ENCODE results near the gene CYB5R2. TPM values are rescaled to one million over a fixed set of nuclear protein-coding genes. Genes with fewer than 3 reads are reported as not detected.

Gene CYB5R2
- total RNA-seq, 3 donors from 2014 or later (not counting 1 experiment from before 2014, with no cell fraction given): 0.31 to 1.2 (median 0.55) TPM

DNA sequence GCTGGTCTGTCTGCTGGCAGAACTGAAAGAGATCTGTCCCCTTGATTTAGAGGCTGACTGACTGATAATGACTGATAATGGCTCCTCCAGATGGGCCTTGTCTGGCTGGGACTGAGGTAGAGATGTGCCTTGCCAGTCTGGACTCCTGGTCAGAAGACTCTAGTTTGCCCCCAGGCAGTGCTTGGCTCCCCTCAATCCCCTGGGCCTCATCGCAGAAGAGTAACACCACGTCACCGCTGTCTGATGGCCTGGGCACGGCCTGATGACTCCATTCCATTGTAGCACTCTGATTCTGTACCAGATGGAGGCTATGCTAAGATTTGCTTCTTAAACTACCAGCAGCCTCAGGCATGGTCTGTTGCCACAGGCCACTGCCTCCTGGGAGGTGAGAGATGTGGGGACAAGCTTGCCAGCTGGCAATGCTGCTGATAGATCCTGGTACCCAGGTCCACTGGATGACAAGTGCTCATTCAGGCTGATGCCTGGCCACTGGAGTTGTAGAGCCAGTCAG lies 19.1 kb downstream of the CYB5R2 start:
- WGBS (ENCODE audit: insufficient coverage): 95% methylated on average over 4 of the region's 4 CpGs
- ATAC-seq: no peak

DNA sequence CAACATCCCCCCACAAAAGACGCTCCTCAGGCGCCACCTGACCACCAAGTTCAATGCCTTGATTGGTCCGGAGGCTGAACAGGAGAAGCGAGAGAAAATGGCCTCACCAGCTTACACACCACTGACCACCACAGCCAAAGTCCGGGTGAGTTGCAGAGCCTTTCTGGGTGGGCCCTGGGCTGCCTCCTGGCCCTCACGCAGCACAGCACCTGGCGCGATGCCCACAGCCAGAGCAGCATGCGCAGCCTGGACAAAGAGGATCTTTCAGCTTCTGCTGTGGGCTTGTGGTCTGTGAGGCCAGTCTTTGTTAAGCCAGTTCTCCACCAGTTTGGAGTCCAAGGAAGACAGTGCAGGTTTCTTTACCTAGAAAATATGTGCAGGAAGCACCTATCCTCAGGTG lies 21.6 kb downstream of the CYB5R2 start:
- TF ChIP-seq, protein P1, sequence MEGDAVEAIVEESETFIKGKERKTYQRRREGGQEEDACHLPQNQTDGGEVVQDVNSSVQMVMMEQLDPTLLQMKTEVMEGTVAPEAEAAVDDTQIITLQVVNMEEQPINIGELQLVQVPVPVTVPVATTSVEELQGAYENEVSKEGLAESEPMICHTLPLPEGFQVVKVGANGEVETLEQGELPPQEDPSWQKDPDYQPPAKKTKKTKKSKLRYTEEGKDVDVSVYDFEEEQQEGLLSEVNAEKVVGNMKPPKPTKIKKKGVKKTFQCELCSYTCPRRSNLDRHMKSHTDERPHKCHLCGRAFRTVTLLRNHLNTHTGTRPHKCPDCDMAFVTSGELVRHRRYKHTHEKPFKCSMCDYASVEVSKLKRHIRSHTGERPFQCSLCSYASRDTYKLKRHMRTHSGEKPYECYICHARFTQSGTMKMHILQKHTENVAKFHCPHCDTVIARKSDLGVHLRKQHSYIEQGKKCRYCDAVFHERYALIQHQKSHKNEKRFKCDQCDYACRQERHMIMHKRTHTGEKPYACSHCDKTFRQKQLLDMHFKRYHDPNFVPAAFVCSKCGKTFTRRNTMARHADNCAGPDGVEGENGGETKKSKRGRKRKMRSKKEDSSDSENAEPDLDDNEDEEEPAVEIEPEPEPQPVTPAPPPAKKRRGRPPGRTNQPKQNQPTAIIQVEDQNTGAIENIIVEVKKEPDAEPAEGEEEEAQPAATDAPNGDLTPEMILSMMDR (IDR thresholded peaks at IDR 0.05): no peak
- Histone ChIP-seq H3K27me3 (ENCODE audit: control insufficient read depth, insufficient read depth, low read length) (no peaks in the 10 kb centered on the region), H3K4me1 (ENCODE audit: control insufficient read depth, insufficient read depth, low read length) (no peaks in the 10 kb centered on the region), H3K9me3 (ENCODE audit: control insufficient read depth, insufficient read depth, low read length) (no peaks in the 10 kb centered on the region), H3K36me3 (ENCODE audit: control insufficient read depth, insufficient read depth, low read length) (peaks cover 21% of the 10 kb centered on the region), H3K4me3 (ENCODE audit: low read length) (no peak overlapping the region), H3K27ac (ENCODE audit: low read length) (no peak overlapping the region)
- H3K9me3 Mint-ChIP-seq: no peaks in the 10 kb centered on the region
- no peaks in the 10 kb centered on the region for H3K36me3 Mint-ChIP-seq
- intact Hi-C loops (cut with micrococcal nuclease): no loop called here
- H3K27me3 Mint-ChIP-seq (ENCODE audit: low read depth in 2 of 2): no peaks in the 10 kb centered on the region
- DNase-seq (no peak), ATAC-seq (no peak)
- no peaks in the 10 kb centered on the region for H3K4me1 Mint-ChIP-seq
- no peak overlapping the region for H3K4me3 Mint-ChIP-seq
- 95% methylated on average over 9 of the region's 9 CpGs for WGBS (ENCODE audit: insufficient coverage)
- H3K27ac Mint-ChIP-seq: no peak overlapping the region

More for the DNA sequence above, 19.1 kb downstream of the CYB5R2 start:
- Mint-ChIP-seq H3K4me1 (no peaks in the 10 kb centered on the region), H3K36me3 (no peaks in the 10 kb centered on the region), H3K4me3 (no peak overlapping the region), H3K27ac (no peak overlapping the region), H3K9me3 (no peaks in the 10 kb centered on the region), H3K27me3 (ENCODE audit: low read depth in 2 of 2) (no peaks in the 10 kb centered on the region)
- H3K27me3 ChIP-seq (ENCODE audit: control insufficient read depth, insufficient read depth, low read length): no peaks in the 10 kb centered on the region
- H3K36me3 ChIP-seq (ENCODE audit: control insufficient read depth, insufficient read depth, low read length): peaks cover 21% of the 10 kb centered on the region
- TF ChIP-seq, protein P1 (IDR thresholded peaks at IDR 0.05): no peak
- intact Hi-C loops (cut with micrococcal nuclease): no loop called here
- no peaks in the 10 kb centered on the region for H3K9me3 ChIP-seq (ENCODE audit: control insufficient read depth, insufficient read depth, low read length)
- DNase-seq: no peak
- no peak overlapping the region for H3K27ac ChIP-seq (ENCODE audit: low read length)
- H3K4me3 ChIP-seq (ENCODE audit: low read length): no peak overlapping the region
- H3K4me1 ChIP-seq (ENCODE audit: control insufficient read depth, insufficient read depth, low read length): no peaks in the 10 kb centered on the region

DNA sequence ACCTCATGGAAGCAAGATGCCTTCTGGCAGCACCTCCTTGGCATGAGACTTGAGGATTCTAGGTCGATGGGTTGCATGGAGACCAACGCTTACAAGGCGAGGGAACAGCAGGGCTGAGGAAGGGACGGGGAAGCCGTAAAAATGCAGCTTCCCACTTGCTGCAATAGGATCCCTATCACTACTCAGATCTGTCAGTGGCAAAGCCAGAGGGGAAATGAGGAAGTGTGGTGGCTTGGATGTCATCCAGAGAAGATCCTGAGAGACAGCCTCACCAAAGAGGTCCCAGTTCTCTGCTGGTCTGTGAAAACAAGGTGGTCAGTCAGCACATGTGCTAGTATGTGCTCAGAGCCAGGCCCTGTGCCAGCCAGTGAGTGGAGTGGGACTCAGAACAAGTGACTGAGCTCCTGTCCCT lies 22.2 kb downstream of the CYB5R2 start:
- no peaks in the 10 kb centered on the region for H3K27me3 Mint-ChIP-seq (ENCODE audit: low read depth in 2 of 2)
- ATAC-seq (no peak), DNase-seq (no peak)
- no peaks in the 10 kb centered on the region for H3K4me1 ChIP-seq (ENCODE audit: control insufficient read depth, insufficient read depth, low read length)
- intact Hi-C loops (cut with micrococcal nuclease): no loop called here
- H3K27ac Mint-ChIP-seq: no peak overlapping the region
- H3K36me3 Mint-ChIP-seq: no peaks in the 10 kb centered on the region
- no peaks in the 10 kb centered on the region for H3K4me1 Mint-ChIP-seq
- peaks cover 21% of the 10 kb centered on the region for H3K36me3 ChIP-seq (ENCODE audit: control insufficient read depth, insufficient read depth, low read length)
- H3K27ac ChIP-seq (ENCODE audit: low read length): no peak overlapping the region
- TF ChIP-seq, protein P1 (IDR thresholded peaks at IDR 0.05): no peak
- H3K9me3 ChIP-seq (ENCODE audit: control insufficient read depth, insufficient read depth, low read length): no peaks in the 10 kb centered on the region
- no peak overlapping the region for H3K4me3 ChIP-seq (ENCODE audit: low read length)
- 38% methylated on average over 5 of the region's 5 CpGs for WGBS (ENCODE audit: insufficient coverage)
- H3K4me3 Mint-ChIP-seq: no peak overlapping the region
- H3K27me3 ChIP-seq (ENCODE audit: control insufficient read depth, insufficient read depth, low read length): no peaks in the 10 kb centered on the region
- no peaks in the 10 kb centered on the region for H3K9me3 Mint-ChIP-seq

DNA sequence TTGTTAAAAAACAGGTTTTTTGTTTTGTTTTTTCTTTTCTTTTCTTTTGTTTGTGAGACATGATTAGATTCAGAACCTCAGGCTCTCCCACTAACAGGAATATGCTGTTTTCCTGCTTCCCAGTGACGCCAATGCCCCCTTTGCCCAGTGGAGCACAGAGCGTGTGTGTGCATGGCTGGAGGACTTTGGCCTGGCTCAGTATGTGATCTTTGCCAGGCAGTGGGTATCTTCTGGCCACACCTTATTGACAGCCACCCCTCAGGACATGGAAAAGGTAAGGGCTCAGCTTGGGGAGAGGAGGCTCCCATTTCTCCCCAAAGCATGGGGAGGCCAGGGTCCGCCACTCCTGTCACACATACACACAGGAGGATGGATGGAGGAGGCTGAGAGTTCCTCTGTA lies 25.0 kb downstream of the CYB5R2 start:
- TF ChIP-seq, protein P1 (IDR thresholded peaks at IDR 0.05): no peak
- intact Hi-C loops (cut with micrococcal nuclease): no loop called here
- WGBS (ENCODE audit: insufficient coverage): 91% methylated on average over 2 of the region's 3 CpGs

More for the DNA sequence above, 25.0 kb downstream of the CYB5R2 start:
- no peak overlapping the region for H3K4me3 Mint-ChIP-seq
- no peaks in the 10 kb centered on the region for H3K9me3 Mint-ChIP-seq
- no peaks in the 10 kb centered on the region for H3K4me1 ChIP-seq (ENCODE audit: control insufficient read depth, insufficient read depth, low read length)
- no peaks in the 10 kb centered on the region for H3K4me1 Mint-ChIP-seq
- H3K27me3 ChIP-seq (ENCODE audit: control insufficient read depth, insufficient read depth, low read length): no peaks in the 10 kb centered on the region
- no peak overlapping the region for H3K27ac Mint-ChIP-seq
- H3K36me3 Mint-ChIP-seq: no peaks in the 10 kb centered on the region
- no peak overlapping the region for H3K27ac ChIP-seq (ENCODE audit: low read length)
- no peaks in the 10 kb centered on the region for H3K27me3 Mint-ChIP-seq (ENCODE audit: low read depth in 2 of 2)
- no peak overlapping the region for H3K4me3 ChIP-seq (ENCODE audit: low read length)
- no peaks in the 10 kb centered on the region for H3K9me3 ChIP-seq (ENCODE audit: control insufficient read depth, insufficient read depth, low read length)
- no peak for DNase-seq
- H3K36me3 ChIP-seq (ENCODE audit: control insufficient read depth, insufficient read depth, low read length): peaks cover 15% of the 10 kb centered on the region
- ATAC-seq: no peak

Data from natural killer cell (primary cell).